ENCODE measurements around the gene PACSIN3. TPM values are rescaled to one million over a fixed set of nuclear protein-coding genes. Genes with fewer than 3 reads are reported as not detected.
A peak's percentile ranks its signal among the peaks of the same experiment; 100 is the strongest.

Gene PACSIN3
- total and polyA plus RNA-seq, 2 of the 13 experiments (the other 11 are each of a cell fraction or from before 2014, with no cell fraction given), result 47.9 to 93.3 TPM

GRCh38 chr11:47176328-47177228 is 9.7 kb downstream of the PACSIN3 start, which contains the start of gene ARFGAP2 (continued):
- TF ChIP-seq PBX3 (CRISPR knock-in tag; IDR thresholded peaks at IDR 0.05; ENCODE audit: borderline replicate concordance), result no peak
- no peak for TF ChIP-seq ZXDC (CRISPR knock-in tag; IDR thresholded peaks at IDR 0.05)
- peak; percentile 68; the same call in 1 of the 2 replicates for TF ChIP-seq ZSCAN31 (CRISPR knock-in tag; IDR thresholded peaks at IDR 0.05; ENCODE audit: low read depth)
- no peak; a peak in 1 of 4 replicates for TF ChIP-seq HMGXB4 (CRISPR knock-in tag; IDR thresholded peaks at IDR 0.05; ENCODE audit: borderline replicate concordance in 1 of 2, low read depth in 1 of 2)
- peak; percentile 90 for TF ChIP-seq TAF1 (CRISPR knock-in tag; IDR thresholded peaks at IDR 0.05)
- peak; percentile 63; the same call in 1 of the 2 replicates for TF ChIP-seq ZNF367 (CRISPR knock-in tag; IDR thresholded peaks at IDR 0.05; ENCODE audit: borderline replicate concordance)
- TF ChIP-seq TCF7L2 (IDR thresholded peaks at IDR 0.05; ENCODE audit: low read depth, low read length), result no peak
- TF ChIP-seq TBX2 (CRISPR knock-in tag; IDR thresholded peaks at IDR 0.05; ENCODE audit: borderline replicate concordance), result peak; percentile 79
- no peak for TF ChIP-seq AHR (CRISPR knock-in tag; IDR thresholded peaks at IDR 0.05)
- no peak; the same call in 1 of the 2 replicates for TF ChIP-seq YEATS4 (CRISPR knock-in tag; IDR thresholded peaks at IDR 0.05; ENCODE audit: borderline replicate concordance)
- TF ChIP-seq ZNF468 (CRISPR knock-in tag; IDR thresholded peaks at IDR 0.05), result no peak
- 0 out of 2 replicates have a peak, but pooled peaks have one; percentile 21 for TF ChIP-seq ZHX1 (CRISPR knock-in tag; IDR thresholded peaks at IDR 0.05; ENCODE audit: low read depth)
- no peak for TF ChIP-seq ZNF256 (CRISPR knock-in tag; conservative IDR thresholded peaks at IDR 0.05)
- TF ChIP-seq TCF7 (IDR thresholded peaks at IDR 0.05; ENCODE audit: low read depth), result no peak
- TF ChIP-seq HDAC6 (IDR thresholded peaks at IDR 0.05; ENCODE audit: low read depth, low read length), result no peak
- TF ChIP-seq EHMT2 (IDR thresholded peaks at IDR 0.05; ENCODE audit: borderline replicate concordance, low read depth, low read length), result no peak
- no peak for TF ChIP-seq ZSCAN5A (CRISPR knock-in tag; IDR thresholded peaks at IDR 0.05; ENCODE audit: borderline replicate concordance)
- no peak for TF ChIP-seq NKX3-1 (CRISPR knock-in tag; IDR thresholded peaks at IDR 0.05)
